ENCODE measurements around the gene ADORA2A.
"Not testable (repeated sequence)": the region's sequence is repeated elsewhere in the genome, so short reads cannot be mapped to it uniquely, and the experiment has no call there.

The ADORA2A gene

DNA sequence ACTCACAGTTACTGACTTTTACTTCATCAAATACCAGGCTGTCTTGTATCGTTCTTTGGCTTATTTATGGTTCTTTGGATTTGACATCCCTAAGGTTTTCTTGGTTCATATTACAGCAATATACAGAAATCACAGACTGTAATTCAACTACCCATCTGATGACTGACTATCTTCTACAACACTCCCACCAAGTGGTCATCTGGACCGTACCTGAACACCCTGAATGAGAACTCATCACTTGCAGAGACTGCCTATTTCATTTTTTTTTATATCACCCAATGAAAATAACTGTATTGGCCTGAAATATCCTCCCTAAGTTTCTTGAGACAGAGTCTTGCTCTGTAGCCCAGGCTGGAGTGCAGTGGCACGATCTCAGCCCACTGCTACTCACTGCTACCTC lies 58.2 kb downstream of the ADORA2A start:
- DNase-seq (ENCODE audit: insufficient read length, low spot score) (no peak), FAIRE-seq (peak; percentile 21)
- TF ChIP-seq, protein P1, sequence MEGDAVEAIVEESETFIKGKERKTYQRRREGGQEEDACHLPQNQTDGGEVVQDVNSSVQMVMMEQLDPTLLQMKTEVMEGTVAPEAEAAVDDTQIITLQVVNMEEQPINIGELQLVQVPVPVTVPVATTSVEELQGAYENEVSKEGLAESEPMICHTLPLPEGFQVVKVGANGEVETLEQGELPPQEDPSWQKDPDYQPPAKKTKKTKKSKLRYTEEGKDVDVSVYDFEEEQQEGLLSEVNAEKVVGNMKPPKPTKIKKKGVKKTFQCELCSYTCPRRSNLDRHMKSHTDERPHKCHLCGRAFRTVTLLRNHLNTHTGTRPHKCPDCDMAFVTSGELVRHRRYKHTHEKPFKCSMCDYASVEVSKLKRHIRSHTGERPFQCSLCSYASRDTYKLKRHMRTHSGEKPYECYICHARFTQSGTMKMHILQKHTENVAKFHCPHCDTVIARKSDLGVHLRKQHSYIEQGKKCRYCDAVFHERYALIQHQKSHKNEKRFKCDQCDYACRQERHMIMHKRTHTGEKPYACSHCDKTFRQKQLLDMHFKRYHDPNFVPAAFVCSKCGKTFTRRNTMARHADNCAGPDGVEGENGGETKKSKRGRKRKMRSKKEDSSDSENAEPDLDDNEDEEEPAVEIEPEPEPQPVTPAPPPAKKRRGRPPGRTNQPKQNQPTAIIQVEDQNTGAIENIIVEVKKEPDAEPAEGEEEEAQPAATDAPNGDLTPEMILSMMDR (IDR thresholded peaks at IDR 0.05; ENCODE audit: insufficient read depth, missing control alignments), result peak; percentile 16

DNA sequence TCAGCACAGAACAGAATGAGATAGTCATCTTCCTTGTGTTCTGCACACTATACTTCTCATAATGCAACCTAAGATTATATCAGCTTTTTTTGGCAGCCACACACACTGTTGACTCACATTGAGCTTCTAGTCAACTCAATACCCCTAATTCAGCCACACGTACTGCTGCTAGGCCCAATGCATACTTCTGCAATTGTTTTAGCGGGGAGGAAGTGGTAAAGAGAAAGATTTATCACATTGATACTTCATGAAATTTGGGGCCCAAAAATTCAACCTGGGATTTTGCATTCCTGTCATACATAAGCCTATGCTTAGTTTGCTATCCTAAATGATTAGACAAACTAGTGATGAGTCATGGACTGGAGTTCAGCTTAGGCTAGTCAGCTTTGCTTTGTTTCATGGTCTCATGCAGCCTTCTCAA lies 59.1 kb downstream of the ADORA2A start:
- FAIRE-seq (no peak), DNase-seq (ENCODE audit: insufficient read length, low spot score) (no peak)
- TF ChIP-seq, protein P1 (IDR thresholded peaks at IDR 0.05; ENCODE audit: insufficient read depth, missing control alignments), result no peak

DNA sequence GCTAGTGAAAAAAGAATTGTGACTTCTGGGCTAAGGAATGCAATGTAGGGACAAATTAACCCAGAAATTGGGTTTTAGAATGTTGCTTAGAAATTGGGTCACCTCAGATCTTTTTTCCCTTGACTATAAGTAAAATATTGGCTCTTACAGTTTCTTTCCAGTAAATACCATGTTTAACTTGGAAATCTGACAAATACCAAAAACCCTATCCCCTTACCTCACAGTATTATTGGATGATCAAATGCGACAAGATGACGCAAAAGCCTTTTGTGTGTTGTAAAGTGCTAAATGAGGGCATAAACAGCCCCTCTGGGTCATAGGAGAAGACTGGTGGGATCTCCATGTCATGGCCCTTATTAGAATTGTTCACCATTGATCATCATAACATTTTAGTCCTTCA lies 61.6 kb downstream of the ADORA2A start:
- TF ChIP-seq, protein P1 (IDR thresholded peaks at IDR 0.05; ENCODE audit: insufficient read depth, missing control alignments), result no peak
- no peak for DNase-seq (ENCODE audit: insufficient read length, low spot score)
- FAIRE-seq, result no peak

DNA sequence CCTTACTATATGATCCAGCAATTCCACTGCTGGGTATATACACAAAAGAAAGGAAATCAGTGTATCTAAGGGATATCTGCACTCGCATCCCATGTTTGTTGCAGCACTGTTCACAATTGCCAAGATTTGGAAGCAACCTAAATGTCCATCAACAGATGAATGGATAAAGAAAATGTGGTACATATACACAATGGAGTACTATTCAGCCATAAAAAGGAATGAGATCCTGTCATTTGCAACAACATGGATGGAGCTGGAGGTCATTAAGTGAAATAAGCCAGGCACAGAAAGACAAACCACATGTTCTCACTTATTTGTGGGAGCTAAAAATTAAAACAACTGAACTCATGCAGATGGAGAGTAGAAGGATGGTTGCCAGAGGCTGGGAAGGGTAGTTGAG lies 62.0 kb downstream of the ADORA2A start:
- not testable (repeated sequence) for FAIRE-seq; DNase-seq (ENCODE audit: insufficient read length, low spot score)
